ENCODE data around the gene CDKN2D.

CDKN2D gene

DNA sequence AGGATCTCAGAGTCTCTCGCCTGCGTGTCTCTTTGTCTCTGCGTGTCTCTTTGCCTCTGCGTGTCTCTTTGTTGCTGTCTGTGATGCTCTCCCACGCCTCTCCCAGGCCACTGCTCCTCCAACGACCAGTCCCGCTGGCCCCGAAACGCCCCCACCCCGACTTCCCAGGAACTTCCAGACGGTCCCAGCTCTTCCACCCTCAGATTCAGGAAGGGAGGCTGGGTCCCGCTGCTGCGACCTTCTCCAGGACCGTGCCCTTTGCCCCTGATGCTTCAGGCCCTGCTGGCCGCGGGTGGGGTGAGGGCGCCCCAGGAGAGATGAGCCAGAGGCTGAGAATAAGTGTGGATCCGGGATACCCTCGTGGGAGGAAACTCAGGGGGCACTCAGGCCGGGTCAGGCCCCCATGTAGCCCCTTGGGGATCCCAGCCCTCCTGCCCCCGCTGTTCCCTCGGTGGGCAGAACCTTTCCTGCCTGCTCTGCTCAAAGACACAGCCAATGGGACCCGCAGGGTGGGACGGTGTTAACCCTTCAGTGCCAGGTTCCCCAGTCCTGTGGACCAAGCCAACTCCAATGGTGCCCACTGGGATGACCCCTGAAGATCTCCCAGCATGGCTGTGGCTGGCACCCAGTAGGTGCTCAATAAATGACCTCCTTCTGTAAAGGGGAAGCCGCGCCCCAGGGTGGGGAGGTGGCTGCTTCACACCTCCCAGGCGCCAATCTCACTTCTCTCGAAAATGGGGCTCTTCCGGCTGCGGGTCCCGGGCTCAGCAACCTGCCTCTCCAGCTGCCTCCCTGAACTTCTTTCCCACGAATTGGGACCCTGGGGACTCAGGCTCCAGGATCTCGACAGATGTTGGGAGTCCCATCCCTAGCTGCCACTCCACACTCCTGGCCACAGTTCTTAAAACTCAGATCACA lies 50.1 kb downstream of the CDKN2D start:
- peak; percentile 29 for DNase-seq

DNA sequence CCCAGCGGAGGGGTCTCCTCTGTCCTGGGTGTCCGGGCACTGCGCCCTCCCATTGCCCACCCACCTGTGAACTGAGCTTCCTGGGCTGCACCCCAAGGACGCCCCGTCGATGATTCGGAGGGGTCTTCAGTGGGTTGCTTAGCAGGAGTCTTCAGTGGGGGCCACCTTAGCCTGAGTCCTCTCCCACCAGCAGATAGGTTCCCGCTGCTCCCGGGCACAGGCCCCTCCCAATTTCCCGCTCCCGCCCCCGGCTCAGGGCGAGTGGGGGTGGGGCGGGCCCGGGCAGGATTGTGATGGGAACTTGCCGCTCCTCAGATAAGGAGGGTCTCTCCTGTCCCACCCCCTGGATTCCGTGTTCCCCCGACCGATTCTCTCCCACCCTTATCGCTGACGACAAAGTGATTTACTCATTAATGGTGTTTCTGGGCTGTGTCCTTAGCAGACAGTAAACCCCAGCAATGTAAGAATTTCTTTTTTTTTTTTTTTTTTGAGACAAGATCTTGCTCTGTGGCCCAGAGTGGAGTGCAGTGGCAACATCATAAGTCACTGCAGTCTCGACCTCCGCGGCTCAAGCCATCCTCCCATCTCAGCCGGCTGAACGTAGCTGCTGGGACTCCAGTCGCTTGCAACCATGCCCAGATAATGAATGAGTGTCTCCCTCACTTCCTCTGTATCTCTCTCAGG lies 50.9 kb downstream of the CDKN2D start:
- no peak for DNase-seq

DNA sequence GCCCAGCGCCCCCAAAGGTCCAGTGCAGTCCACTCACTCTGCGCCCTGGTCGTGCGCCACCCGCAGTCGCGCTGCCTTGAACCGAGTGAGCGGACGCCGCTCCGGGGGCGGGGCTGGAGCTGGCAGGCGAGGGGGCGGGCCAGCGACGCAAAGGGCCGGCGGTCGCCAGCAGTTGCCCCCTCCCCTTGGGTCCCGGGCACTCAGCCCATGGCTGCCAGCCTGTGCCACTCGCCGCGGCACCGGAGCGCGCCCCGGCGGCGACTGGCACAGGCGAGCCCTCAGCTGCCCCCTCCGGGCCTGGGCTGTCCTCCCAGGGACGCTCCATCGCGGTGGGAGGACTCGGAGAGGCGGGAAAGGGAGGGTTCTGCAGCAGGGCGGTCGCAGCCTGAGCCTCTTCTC lies 51.4 kb downstream of the CDKN2D start, which contains the start of gene S1PR5:
Gene S1PR5 (minus strand): TSS at position 87 of the 399 bp plus-strand sequence. CDS start 2,436 bp downstream, outside the sequence.
- no peak for DNase-seq

DNA sequence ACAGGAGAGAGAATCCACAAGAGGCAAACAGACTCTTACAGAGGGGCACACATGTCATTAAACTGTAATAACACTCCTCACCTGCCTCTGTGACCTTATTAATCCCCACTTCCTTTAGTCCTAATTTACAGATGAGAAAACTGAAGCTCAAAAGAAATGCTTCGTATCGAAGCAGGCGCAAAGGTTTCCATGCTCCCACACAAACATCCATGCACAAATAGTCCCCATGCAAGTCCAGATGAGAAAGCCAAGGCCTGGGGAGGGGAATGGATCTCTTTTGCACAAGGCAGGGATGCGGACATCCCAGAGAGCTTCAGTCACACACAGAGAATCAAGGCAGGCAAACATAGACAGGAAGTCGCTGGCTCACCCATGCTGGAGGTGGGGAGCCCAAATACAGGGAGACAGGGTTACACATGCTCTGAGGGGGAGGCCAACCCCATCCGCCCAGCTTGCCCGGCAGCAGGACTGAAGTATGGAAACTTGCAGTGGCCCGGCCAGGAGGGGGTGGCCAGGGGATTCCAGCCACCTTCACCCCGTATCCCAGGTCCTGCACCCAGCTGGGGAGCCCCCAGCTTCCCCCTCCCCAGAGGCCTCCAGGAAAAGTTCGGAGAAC lies 52.0 kb downstream of the CDKN2D start:
- no peak for DNase-seq
